Iris pigment epithelial cell (primary cell): ENCODE results near the gene PIK3C2G.

ENCODE experiments used
- DNase-seq: peaks from one replicate; pipeline ENCODE4 v3.0.0-alpha.2; 2011; ENCODE audit warnings: low read depth

PIK3C2G gene

GRCh38 chr12:18280728-18281127, 19.4 kb downstream of the PIK3C2G start:
- DNase-seq: no peak

- DNase-seq: peak; percentile 7
These were observed 20.6 kb downstream of the PIK3C2G start for GRCh38 chr12:18281941-18282340.

GRCh38 chr12:18283831-18284230, 22.5 kb downstream of the PIK3C2G start:
- DNase-seq: no peak

- no peak for DNase-seq
These were observed 23.1 kb downstream of the PIK3C2G start for GRCh38 chr12:18284386-18284785.

- DNase-seq: no peak
These were observed 23.8 kb downstream of the PIK3C2G start for GRCh38 chr12:18285161-18285560.

- DNase-seq: no peak
These were observed 29.1 kb downstream of the PIK3C2G start for GRCh38 chr12:18290386-18290785.

- no peak for DNase-seq
These were observed 33.6 kb downstream of the PIK3C2G start for GRCh38 chr12:18294889-18295288.

- DNase-seq: no peak
These were observed 35.0 kb downstream of the PIK3C2G start for GRCh38 chr12:18296201-18296908.

- no peak for DNase-seq
These were observed 35.6 kb downstream of the PIK3C2G start for GRCh38 chr12:18296909-18297280.

- no peak for DNase-seq
These were observed 36.6 kb downstream of the PIK3C2G start for GRCh38 chr12:18297902-18298301.

- DNase-seq: no peak
These were observed 41.6 kb downstream of the PIK3C2G start for GRCh38 chr12:18302809-18303430.

- DNase-seq: no peak
These were observed 43.3 kb downstream of the PIK3C2G start for GRCh38 chr12:18304609-18305008.

GRCh38 chr12:18306311-18306710, 45.0 kb downstream of the PIK3C2G start:
- no peak for DNase-seq

GRCh38 chr12:18313306-18313705, 52.0 kb downstream of the PIK3C2G start:
- DNase-seq: no peak

GRCh38 chr12:18320036-18320617, 58.8 kb downstream of the PIK3C2G start:
- DNase-seq: peak; percentile 78

GRCh38 chr12:18320976-18321375, 59.7 kb downstream of the PIK3C2G start:
- DNase-seq: no peak

- peak; percentile 28 for DNase-seq
These were observed 61.8 kb downstream of the PIK3C2G start for GRCh38 chr12:18323159-18323558.

- no peak for DNase-seq
These were observed 65.7 kb downstream of the PIK3C2G start for GRCh38 chr12:18327036-18327435.

- DNase-seq: no peak
These were observed 70.9 kb downstream of the PIK3C2G start for GRCh38 chr12:18332173-18332572.

GRCh38 chr12:18339633-18340032, 78.3 kb downstream of the PIK3C2G start:
- DNase-seq: no peak

- DNase-seq: no peak
These were observed 78.9 kb downstream of the PIK3C2G start for GRCh38 chr12:18340186-18340585.

GRCh38 chr12:18340786-18341185, 79.5 kb downstream of the PIK3C2G start:
- DNase-seq: no peak

- DNase-seq: no peak
These were observed 82.4 kb downstream of the PIK3C2G start for GRCh38 chr12:18343708-18344107.
